ENCODE results near the gene PHYHIPL.

- TF ChIP-seq CTCF (conservative IDR thresholded peaks at IDR 0.05 in 1 of 2, IDR thresholded peaks at IDR 0.05 in 1 of 2; ENCODE audit: low read depth in 1 of 2, low read length in 2 of 2) (no peak), EZH2 (IDR thresholded peaks at IDR 0.05; ENCODE audit: low read length, missing control alignments) (no peak)
Measured at GRCh38 chr10:59283456-59284091, 107.1 kb downstream of the PHYHIPL start.

All from fibroblast of lung (primary cell).